Caco-2 (cell line): ENCODE measurements around the gene PCBP3. TPM values are rescaled to one million over a fixed set of nuclear protein-coding genes. Genes with fewer than 3 reads are reported as not detected.

Experiments used
- BruUV-seq: library from RNA; stranded (reverse); fragments of 400-500 nt; replicated peaks from 2 replicates; lab custom pipeline; 2021; lab: Mats Ljungman, UMichigan
- CTCF ChIA-PET: fragments of 300-600 bp; sonication (Branson Sonifier 250); formaldehyde crosslinking; loops from one replicate; lab custom pipeline; 2022; ENCODE audit warnings: antibody characterized with exemption; lab: Charles Lee
- POLR2A ChIA-PET: fragments of 300-600 bp; sonication (Branson Sonifier 250); formaldehyde crosslinking; loops from one replicate; lab custom pipeline; 2022; ENCODE audit warnings: antibody characterized with exemption; lab: Charles Lee
- DNase-seq, 2 experiments: peaks; one replicate each; pipeline versions ENCODE4 v3.0.0 to v3.0.0-alpha.2; 2020 to 2022
- H3K27me3 ChIP-seq: replicated peaks from 2 replicates; pipeline ENCODE4 v1.6.0; 2011; ENCODE audit warnings: low read length; ENCODE audit not compliant: control insufficient read depth, insufficient read depth
- H3K36me3 ChIP-seq: 2 replicates; pipeline ENCODE4 v1.5.1; 2011; ENCODE audit warnings: low read length; ENCODE audit not compliant: control insufficient read depth, insufficient read depth
- H3K4me1 ChIP-seq: fragments of 250-450 bp; sonication (Bioruptor Pico); 2 replicates; pipeline ENCODE4 v1.5.1; 2020; ENCODE audit warnings: mild to moderate bottlenecking
- H3K4me3 ChIP-seq: 2 replicates; pipeline ENCODE4 v1.5.1; 2011; ENCODE audit warnings: low read depth, mild to moderate bottlenecking, control low read depth, low read length
- H3K9me3 ChIP-seq: fragments of 250-450 bp; sonication (Bioruptor Pico); 2 replicates; pipeline ENCODE4 v1.5.1; 2020; ENCODE audit warnings: mild to moderate bottlenecking, moderate library complexity
- H3K27ac Mint-ChIP-seq: one replicate; pipeline ENCODE4 v1.8.0; 2022; ENCODE audit warnings: mixed read lengths; ENCODE audit not compliant: unreplicated experiment
- H3K27me3 Mint-ChIP-seq: one replicate; pipeline ENCODE4 v1.8.0; 2022; ENCODE audit warnings: mixed read lengths; ENCODE audit not compliant: insufficient read depth, unreplicated experiment
- H3K36me3 Mint-ChIP-seq: one replicate; pipeline ENCODE4 v1.8.0; 2022; ENCODE audit warnings: mild to moderate bottlenecking, mixed read lengths; ENCODE audit not compliant: insufficient read depth, unreplicated experiment
- H3K4me1 Mint-ChIP-seq: one replicate; pipeline ENCODE4 v1.8.0; 2022; ENCODE audit warnings: low read depth, mixed read lengths; ENCODE audit not compliant: unreplicated experiment
- H3K4me3 Mint-ChIP-seq: one replicate; pipeline ENCODE4 v1.8.0; 2022; ENCODE audit warnings: mild to moderate bottlenecking, moderate library complexity, mixed read lengths; ENCODE audit not compliant: unreplicated experiment
- H3K9me3 Mint-ChIP-seq: one replicate; pipeline ENCODE4 v1.8.0; 2022; ENCODE audit warnings: mixed read lengths; ENCODE audit not compliant: unreplicated experiment
- intact Hi-C: fragments of 100-400 bp; cut with micrococcal nuclease; formaldehyde crosslinking; loops from one replicate; pipeline ENCODE4 v1.10.0; 2022; ENCODE audit not compliant: unreplicated experiment
- total RNA-seq: library from RNA; stranded (reverse); gene quantifications from 2 replicates; pipeline ENCODE4 v1.2.3, GENCODE V29; 2022
- TF ChIP-seq, protein P1 (sequence below), 2 experiments: fragments of 200-600 bp in 1 of 2; IDR thresholded peaks; 1 replicate in 1 of 2; 2 replicates in 1 of 2; pipeline versions ENCODE4 v1.5.1 to v1.8.0; 2011 to 2022; ENCODE audit warnings: antibody characterized with exemption in 1 of 2, control low read depth in 1 of 2, inconsistent platforms in 1 of 2, low read depth in 1 of 2, low read length in 1 of 2, mild to moderate bottlenecking in 1 of 2, moderate library complexity in 1 of 2; ENCODE audit not compliant: insufficient read depth in 1 of 2, severe bottlenecking in 1 of 2, unreplicated experiment in 1 of 2

Gene PCBP3
- total RNA-seq, 1 experiment from 2014 or later, result 0.75 TPM

GRCh38 chr21:45934085-45934484 is 290.6 kb downstream of the PCBP3 start:
- H3K4me1 ChIP-seq, result no peaks in the 10 kb centered on the region
- POLR2A ChIA-PET, result no interaction called here
- Mint-ChIP-seq H3K36me3 (no peaks in the 10 kb centered on the region), H3K4me3 (no peak overlapping the region), H3K27me3 (peaks cover 18% of the 10 kb centered on the region), H3K4me1 (no peaks in the 10 kb centered on the region), H3K27ac (no peak overlapping the region), H3K9me3 (no peaks in the 10 kb centered on the region)
- no TSS peak for BruUV-seq
- H3K9me3 ChIP-seq, result no peaks in the 10 kb centered on the region
- CTCF ChIA-PET, result no interaction called here
- intact Hi-C loops, result no loop called here
- H3K36me3 ChIP-seq, result no peaks in the 10 kb centered on the region
- no peak overlapping the region for H3K4me3 ChIP-seq
- TF ChIP-seq, protein P1, sequence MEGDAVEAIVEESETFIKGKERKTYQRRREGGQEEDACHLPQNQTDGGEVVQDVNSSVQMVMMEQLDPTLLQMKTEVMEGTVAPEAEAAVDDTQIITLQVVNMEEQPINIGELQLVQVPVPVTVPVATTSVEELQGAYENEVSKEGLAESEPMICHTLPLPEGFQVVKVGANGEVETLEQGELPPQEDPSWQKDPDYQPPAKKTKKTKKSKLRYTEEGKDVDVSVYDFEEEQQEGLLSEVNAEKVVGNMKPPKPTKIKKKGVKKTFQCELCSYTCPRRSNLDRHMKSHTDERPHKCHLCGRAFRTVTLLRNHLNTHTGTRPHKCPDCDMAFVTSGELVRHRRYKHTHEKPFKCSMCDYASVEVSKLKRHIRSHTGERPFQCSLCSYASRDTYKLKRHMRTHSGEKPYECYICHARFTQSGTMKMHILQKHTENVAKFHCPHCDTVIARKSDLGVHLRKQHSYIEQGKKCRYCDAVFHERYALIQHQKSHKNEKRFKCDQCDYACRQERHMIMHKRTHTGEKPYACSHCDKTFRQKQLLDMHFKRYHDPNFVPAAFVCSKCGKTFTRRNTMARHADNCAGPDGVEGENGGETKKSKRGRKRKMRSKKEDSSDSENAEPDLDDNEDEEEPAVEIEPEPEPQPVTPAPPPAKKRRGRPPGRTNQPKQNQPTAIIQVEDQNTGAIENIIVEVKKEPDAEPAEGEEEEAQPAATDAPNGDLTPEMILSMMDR (IDR thresholded peaks at IDR 0.05; ENCODE audit: insufficient read depth in 1 of 2, low read depth in 1 of 2, low read length in 1 of 2, severe bottlenecking in 1 of 2, unreplicated experiment in 1 of 2), result no peak
- H3K27me3 ChIP-seq, result no peaks in the 10 kb centered on the region; the same call in 1 of the 2 replicates
- no peak for DNase-seq

DNA sequence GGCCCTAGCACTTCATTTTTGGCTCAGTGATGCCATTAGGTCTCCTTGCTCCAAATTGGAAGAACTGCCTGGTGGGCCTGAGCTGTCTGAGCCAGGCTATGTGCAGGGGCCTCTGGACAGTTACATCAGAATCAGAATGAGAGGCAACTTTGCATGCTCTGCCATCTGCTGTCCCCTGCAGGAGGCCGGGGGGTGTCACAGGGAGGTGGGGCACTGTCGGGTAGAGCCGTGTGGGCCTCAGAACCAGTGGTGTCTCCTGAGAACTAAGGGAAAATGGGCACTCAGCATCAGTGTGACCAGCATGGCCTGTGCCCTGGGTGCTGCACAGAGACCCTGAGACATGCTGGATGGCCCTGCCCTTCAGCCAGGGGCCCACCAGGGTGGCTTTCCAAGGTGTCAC is 291.0 kb downstream of the PCBP3 start:
- Mint-ChIP-seq H3K4me1 (no peaks in the 10 kb centered on the region), H3K9me3 (no peaks in the 10 kb centered on the region), H3K4me3 (no peak overlapping the region), H3K27ac (no peak overlapping the region), H3K36me3 (no peaks in the 10 kb centered on the region), H3K27me3 (peaks cover 18% of the 10 kb centered on the region)
- Histone ChIP-seq H3K27me3 (no peaks in the 10 kb centered on the region; the same call in 1 of the 2 replicates), H3K4me3 (no peak overlapping the region), H3K9me3 (no peaks in the 10 kb centered on the region), H3K36me3 (no peaks in the 10 kb centered on the region), H3K4me1 (no peaks in the 10 kb centered on the region)
- BruUV-seq, result no TSS peak
- intact Hi-C loops, result no loop called here
- ChIA-PET CTCF (no interaction called here), POLR2A (no interaction called here)
- TF ChIP-seq, protein P1 (IDR thresholded peaks at IDR 0.05; ENCODE audit: insufficient read depth in 1 of 2, low read depth in 1 of 2, low read length in 1 of 2, severe bottlenecking in 1 of 2, unreplicated experiment in 1 of 2), result no peak
- peak in 1 of 2 experiments; percentile 30 for DNase-seq

DNA sequence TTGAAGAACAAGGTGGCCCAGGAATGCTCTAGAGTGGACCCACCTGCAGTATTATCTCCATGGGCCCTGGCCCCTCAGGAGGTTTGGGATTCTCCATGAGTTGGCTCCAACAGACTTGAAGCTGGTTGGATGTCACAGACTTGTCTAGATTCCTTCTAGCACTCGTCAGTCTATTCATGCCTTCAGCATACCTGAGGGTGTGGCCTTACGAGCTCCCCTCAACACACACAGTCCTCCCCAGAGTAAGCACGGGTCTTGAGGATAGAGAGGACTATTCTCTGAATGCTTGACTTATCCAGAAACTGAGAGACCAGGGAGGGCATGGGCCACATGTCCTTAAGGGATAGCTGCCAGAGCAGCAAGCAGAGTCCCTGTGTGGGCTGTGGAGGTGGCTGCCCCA is 292.1 kb downstream of the PCBP3 start:
- DNase-seq, result no peak
- intact Hi-C loops, result no loop called here
- Histone ChIP-seq H3K4me3 (no peak overlapping the region), H3K36me3 (no peaks in the 10 kb centered on the region), H3K4me1 (no peaks in the 10 kb centered on the region), H3K27me3 (no peaks in the 10 kb centered on the region), H3K9me3 (no peaks in the 10 kb centered on the region)
- Mint-ChIP-seq H3K4me3 (no peak overlapping the region), H3K4me1 (no peaks in the 10 kb centered on the region), H3K27ac (no peak overlapping the region), H3K36me3 (no peaks in the 10 kb centered on the region), H3K9me3 (no peaks in the 10 kb centered on the region), H3K27me3 (peaks cover 14% of the 10 kb centered on the region)
- TF ChIP-seq, protein P1 (IDR thresholded peaks at IDR 0.05; ENCODE audit: insufficient read depth in 1 of 2, low read depth in 1 of 2, low read length in 1 of 2, severe bottlenecking in 1 of 2, unreplicated experiment in 1 of 2), result no peak
- CTCF ChIA-PET, result no interaction called here
- BruUV-seq, result no TSS peak
- POLR2A ChIA-PET, result no interaction called here
